Measurements from ENCODE around the gene ACOT12.

- TF ChIP-seq CTCF (IDR thresholded peaks at IDR 0.05): no peak
- no peak for TF ChIP-seq POLR2A (IDR thresholded peaks at IDR 0.05)
- no peak for TF ChIP-seq POLR2AphosphoS5 (IDR thresholded peaks at IDR 0.05)
- TF ChIP-seq EP300 (IDR thresholded peaks at IDR 0.05; ENCODE audit: low read depth): no peak
These were observed 59.5 kb downstream of the ACOT12 start for GRCh38 chr5:81334304-81335061.
